Esophagus muscularis mucosa (tissue), 3 donors: ENCODE data around the gene CCDC102B.

Source experiments
- POLR2A ChIP-seq: fragments of 450-650 bp; IDR thresholded peaks from one replicate; pipeline ENCODE4 v1.6.1; 2017; ENCODE audit warnings: antibody characterized with exemption, moderate library complexity, mild to moderate bottlenecking, low read depth
- TF ChIP-seq, protein P1 (sequence below), 3 experiments: fragments of 200-600 bp in 2 of 3; fragments of 450-650 bp in 1 of 3; sonication (generic) in 2 of 3; IDR thresholded peaks; one replicate each; pipeline ENCODE4 v1.5.1; 2017 to 2019; ENCODE audit warnings: antibody characterized with exemption in 3 of 3, mild to moderate bottlenecking in 2 of 3, moderate library complexity in 1 of 3

DNA sequence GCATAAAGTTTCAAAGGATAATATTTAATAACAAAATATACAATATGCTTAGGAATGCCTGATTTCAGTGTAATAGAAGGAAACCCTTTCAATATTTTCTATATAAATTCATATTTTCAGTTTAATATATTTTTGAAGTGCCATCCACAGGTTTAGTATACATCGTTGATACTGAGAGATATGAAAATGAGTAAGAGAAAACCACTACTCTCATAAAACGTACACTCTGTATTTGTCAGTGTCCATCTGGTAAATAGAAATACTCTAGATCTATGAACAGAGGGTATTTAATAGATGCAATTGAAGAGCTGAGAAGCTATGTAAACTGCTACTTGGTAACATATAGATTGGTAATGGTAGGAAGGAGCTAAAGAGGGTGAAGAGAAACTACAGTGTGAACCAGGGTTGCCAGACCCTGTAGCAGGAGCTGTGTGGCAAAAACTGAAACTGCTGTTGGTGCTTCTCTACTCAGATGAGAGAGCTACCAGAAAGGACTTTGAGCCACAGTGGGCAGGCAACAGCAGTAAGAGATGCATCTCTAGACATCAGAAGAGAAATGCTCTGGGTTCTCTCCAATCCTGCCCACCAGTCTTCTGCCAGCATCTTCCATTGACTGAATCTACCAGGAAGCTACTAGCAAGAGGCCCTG lies 187.4 kb downstream of the CCDC102B start:
- TF ChIP-seq, protein P1, sequence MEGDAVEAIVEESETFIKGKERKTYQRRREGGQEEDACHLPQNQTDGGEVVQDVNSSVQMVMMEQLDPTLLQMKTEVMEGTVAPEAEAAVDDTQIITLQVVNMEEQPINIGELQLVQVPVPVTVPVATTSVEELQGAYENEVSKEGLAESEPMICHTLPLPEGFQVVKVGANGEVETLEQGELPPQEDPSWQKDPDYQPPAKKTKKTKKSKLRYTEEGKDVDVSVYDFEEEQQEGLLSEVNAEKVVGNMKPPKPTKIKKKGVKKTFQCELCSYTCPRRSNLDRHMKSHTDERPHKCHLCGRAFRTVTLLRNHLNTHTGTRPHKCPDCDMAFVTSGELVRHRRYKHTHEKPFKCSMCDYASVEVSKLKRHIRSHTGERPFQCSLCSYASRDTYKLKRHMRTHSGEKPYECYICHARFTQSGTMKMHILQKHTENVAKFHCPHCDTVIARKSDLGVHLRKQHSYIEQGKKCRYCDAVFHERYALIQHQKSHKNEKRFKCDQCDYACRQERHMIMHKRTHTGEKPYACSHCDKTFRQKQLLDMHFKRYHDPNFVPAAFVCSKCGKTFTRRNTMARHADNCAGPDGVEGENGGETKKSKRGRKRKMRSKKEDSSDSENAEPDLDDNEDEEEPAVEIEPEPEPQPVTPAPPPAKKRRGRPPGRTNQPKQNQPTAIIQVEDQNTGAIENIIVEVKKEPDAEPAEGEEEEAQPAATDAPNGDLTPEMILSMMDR (IDR thresholded peaks at IDR 0.05), result no peak
- TF ChIP-seq POLR2A, result no peak
